ENCODE data around the gene TRIM25.

Gene TRIM25, protein sequence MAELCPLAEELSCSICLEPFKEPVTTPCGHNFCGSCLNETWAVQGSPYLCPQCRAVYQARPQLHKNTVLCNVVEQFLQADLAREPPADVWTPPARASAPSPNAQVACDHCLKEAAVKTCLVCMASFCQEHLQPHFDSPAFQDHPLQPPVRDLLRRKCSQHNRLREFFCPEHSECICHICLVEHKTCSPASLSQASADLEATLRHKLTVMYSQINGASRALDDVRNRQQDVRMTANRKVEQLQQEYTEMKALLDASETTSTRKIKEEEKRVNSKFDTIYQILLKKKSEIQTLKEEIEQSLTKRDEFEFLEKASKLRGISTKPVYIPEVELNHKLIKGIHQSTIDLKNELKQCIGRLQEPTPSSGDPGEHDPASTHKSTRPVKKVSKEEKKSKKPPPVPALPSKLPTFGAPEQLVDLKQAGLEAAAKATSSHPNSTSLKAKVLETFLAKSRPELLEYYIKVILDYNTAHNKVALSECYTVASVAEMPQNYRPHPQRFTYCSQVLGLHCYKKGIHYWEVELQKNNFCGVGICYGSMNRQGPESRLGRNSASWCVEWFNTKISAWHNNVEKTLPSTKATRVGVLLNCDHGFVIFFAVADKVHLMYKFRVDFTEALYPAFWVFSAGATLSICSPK

DNA sequence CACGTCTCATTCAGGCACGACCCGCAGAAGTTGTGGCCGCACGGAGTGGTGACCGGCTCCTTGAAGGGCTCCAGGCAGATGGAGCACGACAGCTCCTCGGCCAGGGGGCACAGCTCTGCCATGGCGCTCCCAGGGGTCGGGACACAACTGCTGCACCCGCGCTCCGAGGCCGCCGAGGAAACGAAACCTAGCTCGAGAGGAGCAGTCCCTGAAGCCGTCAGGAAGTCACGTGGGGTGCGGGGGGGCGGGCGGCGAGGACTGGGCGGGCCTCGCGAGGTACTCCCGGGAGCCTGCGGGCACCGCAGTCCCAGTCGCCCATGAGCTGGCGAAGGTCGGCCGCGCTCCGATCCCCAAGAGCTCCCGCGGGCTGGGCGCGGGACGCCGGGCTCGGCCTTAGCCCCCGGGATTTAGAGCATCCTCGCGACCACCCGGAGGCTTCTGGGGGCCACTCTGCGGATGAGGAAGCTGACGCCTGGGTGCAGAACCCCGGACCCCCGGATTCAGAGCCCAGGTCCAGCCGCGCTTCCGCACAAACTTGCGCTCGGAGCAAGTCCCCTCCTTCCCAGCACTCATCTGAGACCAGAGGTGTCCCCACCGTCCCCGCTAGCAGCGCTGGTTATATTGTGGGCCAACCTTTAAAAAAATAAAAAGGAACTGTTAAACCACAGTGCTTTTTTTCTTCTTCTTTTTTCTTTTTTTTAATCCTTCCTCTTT is at the start of gene TRIM25:
TRIM25 (minus strand) TSS at position 183 of the 714 bp plus-strand sequence; CDS start at position 122, 61 bp downstream.
- DNase-seq (ENCODE audit: low read depth) = no peak
- TF ChIP-seq, protein P1, sequence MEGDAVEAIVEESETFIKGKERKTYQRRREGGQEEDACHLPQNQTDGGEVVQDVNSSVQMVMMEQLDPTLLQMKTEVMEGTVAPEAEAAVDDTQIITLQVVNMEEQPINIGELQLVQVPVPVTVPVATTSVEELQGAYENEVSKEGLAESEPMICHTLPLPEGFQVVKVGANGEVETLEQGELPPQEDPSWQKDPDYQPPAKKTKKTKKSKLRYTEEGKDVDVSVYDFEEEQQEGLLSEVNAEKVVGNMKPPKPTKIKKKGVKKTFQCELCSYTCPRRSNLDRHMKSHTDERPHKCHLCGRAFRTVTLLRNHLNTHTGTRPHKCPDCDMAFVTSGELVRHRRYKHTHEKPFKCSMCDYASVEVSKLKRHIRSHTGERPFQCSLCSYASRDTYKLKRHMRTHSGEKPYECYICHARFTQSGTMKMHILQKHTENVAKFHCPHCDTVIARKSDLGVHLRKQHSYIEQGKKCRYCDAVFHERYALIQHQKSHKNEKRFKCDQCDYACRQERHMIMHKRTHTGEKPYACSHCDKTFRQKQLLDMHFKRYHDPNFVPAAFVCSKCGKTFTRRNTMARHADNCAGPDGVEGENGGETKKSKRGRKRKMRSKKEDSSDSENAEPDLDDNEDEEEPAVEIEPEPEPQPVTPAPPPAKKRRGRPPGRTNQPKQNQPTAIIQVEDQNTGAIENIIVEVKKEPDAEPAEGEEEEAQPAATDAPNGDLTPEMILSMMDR (IDR thresholded peaks at IDR 0.05; ENCODE audit: control insufficient read depth, extremely low read depth, insufficient read depth) = no peak
- peak within 1 kb of the TSS; percentile 79 for H3K4me3 ChIP-seq (ENCODE audit: low read depth, low read length)

DNA sequence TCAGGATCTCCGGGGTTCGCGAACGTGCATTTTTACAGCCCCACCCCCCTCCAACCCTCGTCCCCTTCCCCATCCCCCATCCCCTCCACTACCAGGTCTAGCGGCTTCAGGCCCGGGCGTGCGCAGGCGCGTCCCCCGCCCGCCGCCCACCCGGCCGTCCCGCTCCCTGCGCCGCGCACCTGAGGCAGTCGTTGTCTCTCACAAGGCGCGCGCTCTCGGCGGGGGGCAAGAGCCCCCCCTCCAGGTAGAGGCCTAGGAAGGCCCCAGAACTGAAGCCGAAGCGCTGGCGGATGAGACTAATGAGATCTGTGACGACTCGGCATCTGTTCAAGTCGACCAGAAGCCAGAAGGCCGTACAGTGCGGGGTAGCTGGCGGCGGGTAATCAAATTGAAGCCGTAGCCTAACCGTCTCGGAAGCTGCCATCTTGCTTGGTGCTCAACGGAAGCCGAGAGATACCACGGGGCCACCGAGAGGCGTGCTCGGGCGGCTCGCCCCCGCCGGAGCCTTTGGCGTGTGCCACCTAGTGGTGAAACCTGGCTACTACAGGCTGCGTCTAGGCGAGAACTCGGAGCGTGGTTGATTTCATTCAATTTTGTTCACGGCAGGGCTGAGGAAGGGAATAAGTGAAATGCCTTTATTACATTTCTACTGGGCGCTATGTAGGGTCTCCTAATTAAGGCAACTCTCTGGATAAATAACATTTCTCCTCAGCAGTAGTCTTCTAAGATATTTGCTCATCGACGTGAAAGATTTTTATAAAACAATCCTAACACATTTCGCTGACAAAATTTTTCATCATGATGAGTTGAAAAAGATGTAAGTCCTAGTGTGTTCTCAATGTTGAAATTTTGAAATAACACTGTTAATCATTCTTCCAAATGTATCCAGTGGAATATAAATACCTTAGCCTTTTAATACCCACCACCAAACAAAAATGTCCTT is 47.0 kb upstream of the TRIM25 start, which contains the start of gene COIL:
COIL (minus strand) TSS at position 455 of the 943 bp plus-strand sequence; CDS start at position 424, 31 bp downstream.
- TF ChIP-seq, protein P1 (IDR thresholded peaks at IDR 0.05; ENCODE audit: control insufficient read depth, extremely low read depth, insufficient read depth) = peak; percentile 92
- H3K4me3 ChIP-seq (ENCODE audit: low read depth, low read length) = peak within 1 kb of the TSS; percentile 62
- peak; percentile 77 for DNase-seq (ENCODE audit: low read depth)

DNA sequence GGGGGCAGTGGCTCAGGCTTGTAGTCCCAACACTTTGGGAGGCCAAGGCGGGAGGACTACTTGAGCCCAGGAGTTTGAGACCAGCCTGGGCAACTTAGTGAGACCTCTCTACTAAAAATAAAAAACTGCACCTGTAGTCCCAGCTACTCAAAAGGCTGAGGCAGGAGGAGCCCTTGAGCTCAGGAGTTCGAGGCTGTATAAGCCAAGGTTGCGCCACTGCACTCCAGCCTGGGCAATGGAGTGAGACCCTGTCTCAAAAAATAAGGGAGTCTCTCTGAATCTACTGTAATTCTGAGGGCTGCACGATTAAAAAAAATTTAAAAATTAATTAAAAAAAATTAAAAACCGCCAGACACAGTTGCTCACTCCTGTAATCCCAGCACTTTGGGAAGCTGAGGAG is 43.1 kb upstream of the TRIM25 start:
- TF ChIP-seq, protein P1 (IDR thresholded peaks at IDR 0.05; ENCODE audit: control insufficient read depth, extremely low read depth, insufficient read depth) = no peak

DNA sequence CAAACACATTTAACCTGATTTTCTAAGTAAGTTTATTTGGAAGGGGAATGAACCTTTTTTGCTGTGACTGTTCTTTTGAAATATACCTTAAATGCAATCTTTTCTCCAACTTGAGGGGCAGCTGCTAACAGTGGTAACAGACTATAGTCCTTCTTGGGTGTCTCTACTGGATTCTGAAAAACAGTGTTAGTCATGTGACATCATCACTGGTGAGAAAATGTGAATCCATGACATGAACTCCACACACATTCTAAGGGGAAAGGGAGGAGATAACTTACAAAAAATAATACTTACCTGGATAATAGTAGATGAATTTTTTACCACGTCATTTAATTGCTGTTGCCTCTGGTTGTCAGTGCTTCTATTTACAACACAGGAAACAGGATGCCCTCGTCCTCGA is 35.7 kb upstream of the TRIM25 start:
- TF ChIP-seq, protein P1 (IDR thresholded peaks at IDR 0.05; ENCODE audit: control insufficient read depth, extremely low read depth, insufficient read depth) = no peak
- no peak overlapping the region for H3K4me3 ChIP-seq (ENCODE audit: low read depth, low read length)
- no peak for DNase-seq (ENCODE audit: low read depth)

More for the DNA sequence above, 43.1 kb upstream of the TRIM25 start:
- no peak overlapping the region for H3K4me3 ChIP-seq (ENCODE audit: low read depth, low read length)
- no peak for DNase-seq (ENCODE audit: low read depth)

DNA sequence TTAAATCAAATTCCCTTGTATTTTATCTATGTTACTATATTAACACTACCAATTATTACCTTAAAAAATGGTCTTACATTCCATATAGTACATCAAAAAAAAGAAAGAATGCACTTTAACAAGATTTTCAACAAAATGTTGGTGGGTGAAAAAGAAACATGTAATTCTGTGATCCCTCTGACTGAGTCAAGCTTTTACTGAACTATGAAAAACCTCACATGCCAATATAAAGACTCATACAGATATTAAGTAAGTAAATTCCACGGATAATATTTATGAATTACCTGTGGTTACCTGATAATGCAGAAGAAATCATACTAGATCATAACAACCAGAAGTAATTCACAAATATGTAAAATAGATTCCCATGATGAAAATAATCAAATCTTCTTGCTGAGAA is 34.6 kb upstream of the TRIM25 start:
- no peak overlapping the region for H3K4me3 ChIP-seq (ENCODE audit: low read depth, low read length)
- TF ChIP-seq, protein P1 (IDR thresholded peaks at IDR 0.05; ENCODE audit: control insufficient read depth, extremely low read depth, insufficient read depth) = no peak
- DNase-seq (ENCODE audit: low read depth) = no peak

DNA sequence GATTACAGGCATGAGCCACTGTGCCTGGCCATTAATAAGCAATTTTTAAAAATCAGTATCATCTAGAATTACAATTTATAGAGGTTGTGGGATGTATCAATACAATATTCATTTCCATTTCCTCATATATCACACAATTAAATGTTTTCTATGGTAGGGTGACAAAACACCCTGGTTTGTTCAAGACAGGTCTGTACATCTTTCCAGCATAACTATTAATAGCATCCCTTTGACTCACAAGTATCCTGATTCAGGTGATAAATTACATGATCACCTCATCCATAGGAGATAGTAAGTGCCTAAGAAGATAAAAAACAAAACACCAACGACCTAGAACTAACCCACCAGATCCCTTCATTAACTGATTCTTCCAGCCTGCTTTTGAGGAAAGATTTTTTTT is 33.9 kb upstream of the TRIM25 start:
- TF ChIP-seq, protein P1 (IDR thresholded peaks at IDR 0.05; ENCODE audit: control insufficient read depth, extremely low read depth, insufficient read depth) = no peak
- no peak for DNase-seq (ENCODE audit: low read depth)

More for the DNA sequence above, 33.9 kb upstream of the TRIM25 start:
- no peak overlapping the region for H3K4me3 ChIP-seq (ENCODE audit: low read depth, low read length)

All from LNCaP clone FGC (cell line).